K562 (cell line): ENCODE results near the gene PTPRB. TPM values are rescaled to one million over a fixed set of nuclear protein-coding genes. Genes with fewer than 3 reads are reported as not detected.

ENCODE experiments used
- ATAC-seq: fragments of 200-7000 bp; cut with Tn5 transposase; 3 replicates; pipeline ENCODE4 v1.9.1; 2020; ENCODE audit warnings: moderate library complexity
- BruUV-seq: library from RNA; stranded (reverse); fragments of 400-500 nt; replicated peaks from 2 replicates; lab custom pipeline; 2021; lab: Mats Ljungman, UMichigan
- CTCF ChIA-PET: fragments of 300-600 bp; formaldehyde crosslinking; extraction: SDS; loops from one replicate; lab custom pipeline; 2021; ENCODE audit warnings: low intra/inter-chr PET ratio; lab: Yijun Ruan, JAX
- POLR2A ChIA-PET: fragments of 300-600, 350-650 bp; sonication (Branson Sonifier 250); formaldehyde crosslinking; extraction: SDS; loops from one replicate; lab custom pipeline; 2021; ENCODE audit warnings: antibody characterized with exemption, inconsistent platforms; lab: Yijun Ruan, JAX
- DNase-seq, 4 experiments: peaks; one replicate each; pipeline versions ENCODE4 v3.0.0 to v3.0.0-alpha.2; 2011 to 2018; ENCODE audit warnings: low spot score in 3 of 4, mixed read lengths in 3 of 4; ENCODE audit errors: extremely low read depth in 1 of 4
- FAIRE-seq: peaks from 2 replicates; lab custom pipeline; 2011; peaks lifted over from hg19 to GRCh38; lab: Jason Lieb, UNC
- H2AFZ ChIP-seq: 2 replicates; pipeline ENCODE4 v1.6.0; 2011; ENCODE audit warnings: low read depth, low read length, control low read depth, inconsistent platforms
- H3K27ac ChIP-seq: fragments of 200-600 bp; 3 replicates; pipeline ENCODE4 v1.8.0; 2011; ENCODE audit warnings: low read depth, mild to moderate bottlenecking, control low read depth, inconsistent platforms, low read length, moderate library complexity, mixed read lengths; ENCODE audit errors: extremely low read depth
- H3K27me3 ChIP-seq, 2 experiments: fragments of 300-600 bp in 1 of 2; 2 replicates in 1 of 2; 3 replicates in 1 of 2; pipeline versions ENCODE4 v1.6.0 to v1.8.0; 2011; ENCODE audit warnings: inconsistent platforms in 2 of 2, low read length in 2 of 2, mild to moderate bottlenecking in 1 of 2, mixed read lengths in 1 of 2, moderate library complexity in 1 of 2; ENCODE audit not compliant: control insufficient read depth in 2 of 2, insufficient read depth in 2 of 2
- H3K36me3 ChIP-seq: fragments of 300-600 bp; 3 replicates; pipeline ENCODE4 v1.8.0; 2011; ENCODE audit warnings: mild to moderate bottlenecking, low read length, inconsistent platforms; ENCODE audit not compliant: control insufficient read depth, insufficient read depth
- H3K4me1 ChIP-seq, 2 experiments: fragments of 200-600 bp in 1 of 2; replicated peaks in 1 of 2; 2 replicates in 1 of 2; 3 replicates in 1 of 2; pipeline versions ENCODE4 v1.5.1 to v1.8.0; 2011; ENCODE audit warnings: inconsistent platforms in 2 of 2, low read length in 2 of 2, mild to moderate bottlenecking in 1 of 2, mixed read lengths in 1 of 2, moderate library complexity in 1 of 2; ENCODE audit not compliant: control insufficient read depth in 2 of 2, insufficient read depth in 2 of 2
- H3K4me2 ChIP-seq: 2 replicates; pipeline ENCODE4 v1.6.1; 2011; ENCODE audit warnings: low read length, control low read depth, inconsistent platforms, mixed read lengths; ENCODE audit not compliant: insufficient read depth
- H3K4me3 ChIP-seq: fragments of 200-600 bp; sonication (generic), shearing (Covaris generic); 2 replicates; pipeline ENCODE4 v1.5.1; 2016; ENCODE audit warnings: control low read depth, inconsistent platforms
- H3K79me2 ChIP-seq: fragments of 200-600 bp; 3 replicates; pipeline ENCODE4 v1.8.0; 2011; ENCODE audit warnings: low read length, inconsistent platforms; ENCODE audit not compliant: control insufficient read depth, insufficient read depth
- H3K9ac ChIP-seq, 2 experiments: 2 replicates each; pipeline versions ENCODE4 v1.6.0 to v1.6.1; 2011; ENCODE audit warnings: low read depth in 2 of 2, low read length in 2 of 2, control low read depth in 1 of 2, inconsistent platforms in 1 of 2, mild to moderate bottlenecking in 1 of 2, mixed read lengths in 1 of 2; ENCODE audit not compliant: insufficient read depth in 1 of 2
- H3K9me1 ChIP-seq: one replicate; pipeline ENCODE4 v1.6.0; 2011; ENCODE audit warnings: inconsistent platforms, mild to moderate bottlenecking, low read length, moderate library complexity; ENCODE audit not compliant: control insufficient read depth, insufficient read depth
- H3K9me3 ChIP-seq: replicated peaks from 2 replicates; pipeline ENCODE4 v1.5.1; 2011; ENCODE audit warnings: low read depth, low read length, inconsistent platforms; ENCODE audit not compliant: control insufficient read depth, insufficient read depth
- H4K20me1 ChIP-seq: replicated peaks from 2 replicates; pipeline ENCODE4 v1.6.1; 2011; ENCODE audit warnings: low read length, inconsistent platforms, mixed read lengths; ENCODE audit not compliant: control insufficient read depth, insufficient read depth
- ATF7 ChIP-seq: fragments of 450-650 bp; IDR thresholded peaks from 2 replicates; pipeline ENCODE4 v1.7.1; 2014; ENCODE audit warnings: mild to moderate bottlenecking, moderate library complexity
- BRD9 ChIP-seq: fragments of 450-650 bp; IDR thresholded peaks from 2 replicates; pipeline ENCODE4 v1.6.1; 2018; ENCODE audit warnings: low read depth; ENCODE audit not compliant: partially characterized antibody
- CXXC5 ChIP-seq: fragments of 250-450 bp; sonication (Bioruptor Pico); IDR thresholded peaks from 2 replicates; pipeline ENCODE4 v1.8.0; 2022; ENCODE audit warnings: inconsistent platforms, mild to moderate bottlenecking, moderate library complexity
- DPF2 ChIP-seq: fragments of 450-650 bp; IDR thresholded peaks from 2 replicates; pipeline ENCODE4 v1.6.1; 2016
- FOXJ2 ChIP-seq: fragments of 200-800 bp; sonication (Bioruptor generic); IDR thresholded peaks from 2 replicates; pipeline ENCODE4 v1.6.1; 2016; ENCODE audit warnings: missing genetic modification characterization, missing compliant biosample characterization
- JUN ChIP-seq, 2 experiments: sonication (generic) in 1 of 2; formaldehyde crosslinking in 1 of 2; IDR thresholded peaks; 2 replicates each; pipeline versions ENCODE4 v1.6.1 to v1.8.0; 2012 to 2022; ENCODE audit warnings: borderline replicate concordance in 2 of 2, mild to moderate bottlenecking in 2 of 2, improper control_type of control experiment in 1 of 2, low read depth in 1 of 2, low read length in 1 of 2, missing genetic modification reagents in 1 of 2
- JUND ChIP-seq, 2 experiments: IDR thresholded peaks; 2 replicates in 1 of 2; 3 replicates in 1 of 2; pipeline ENCODE4 v1.6.1; 2011; ENCODE audit warnings: borderline replicate concordance in 2 of 2, low read depth in 2 of 2, low read length in 2 of 2, improper control_type of control experiment in 1 of 2, missing biosample characterization in 1 of 2, missing genetic modification characterization in 1 of 2, missing genetic modification reagents in 1 of 2
- MAZ ChIP-seq, 2 experiments: fragments of 450-650 bp in 1 of 2; sonication (generic) in 1 of 2; formaldehyde crosslinking; IDR thresholded peaks in 1 of 2; conservative IDR thresholded peaks in 1 of 2; 2 replicates each; pipeline versions ENCODE4 v1.4.0 to v1.5.0; 2020; ENCODE audit warnings: mild to moderate bottlenecking in 1 of 2, missing genetic modification reagents in 1 of 2
- MEIS2 ChIP-seq: fragments of 450-650 bp; IDR thresholded peaks from 2 replicates; pipeline ENCODE4 v1.6.1; 2014; ENCODE audit warnings: mild to moderate bottlenecking; ENCODE audit not compliant: partially characterized antibody
- RBM15 ChIP-seq: fragments of 200-400 bp; formaldehyde crosslinking; IDR thresholded peaks from 2 replicates; pipeline ENCODE4 v1.6.1; 2018; ENCODE audit warnings: mild to moderate bottlenecking, low read length, moderate library complexity; ENCODE audit not compliant: insufficient read depth
- RCOR1 ChIP-seq, 2 experiments: IDR thresholded peaks; 2 replicates each; pipeline ENCODE4 v1.6.1; 2012; ENCODE audit warnings: low read depth in 2 of 2, low read length in 2 of 2, borderline replicate concordance in 1 of 2, improper control_type of control experiment in 1 of 2
- SRSF3 ChIP-seq: fragments of 200-400 bp; formaldehyde crosslinking; IDR thresholded peaks from 2 replicates; pipeline ENCODE4 v1.6.1; 2016; ENCODE audit warnings: mild to moderate bottlenecking, low read length, moderate library complexity; ENCODE audit not compliant: insufficient read depth
- ZNF121 ChIP-seq: sonication (generic); formaldehyde crosslinking; conservative IDR thresholded peaks from 2 replicates; pipeline ENCODE4 v1.8.0; 2022; ENCODE audit warnings: missing genetic modification reagents
- ZNF699 ChIP-seq: fragments of 250-450 bp; sonication (Bioruptor Pico); IDR thresholded peaks from 2 replicates; pipeline ENCODE4 v1.8.0; 2021; ENCODE audit warnings: mild to moderate bottlenecking, moderate library complexity; ENCODE audit not compliant: insufficient replicate concordance
- WGBS: fragments of 100-300 bp; shearing (Covaris generic); methylation state at CpG from one replicate; pipeline ENCODE4 v1.1.6; 2016; ENCODE audit warnings: low coverage, mixed read lengths; ENCODE audit not compliant: insufficient coverage; ENCODE audit errors: missing lambda C conversion rate; 5-methylcytosine and 5-hydroxymethylcytosine counted together
- in situ Hi-C: fragments of 300-500 bp; cut with MboI; formaldehyde crosslinking; loops from 4 replicates; pipeline ENCODE4 v1.15.0; 2018; ENCODE audit warnings: inconsistent platforms, mixed read lengths
- intact Hi-C: fragments of 100-400 bp; cut with micrococcal nuclease; formaldehyde crosslinking; loops from 2 replicates; pipeline ENCODE4 v1.14.2; 2022
- polyA plus RNA-seq, 8 experiments: library from polyadenylated mRNA; depleted of rRNA in 4 of 8; stranded (reverse) in 5 of 8; unstranded in 3 of 8; fragments of >200 nt; fragmentation: Nextera tagmentation in 2 of 8; fragmentation: Illumina TruSeq in 1 of 8; extraction: Ambion mirVana in 2 of 8; extraction: Trizol in 1 of 8; gene quantifications; 2 replicates each; pipeline versions ENCODE4 v1.2.1 to v1.2.3, GENCODE V29; 2011 to 2014; ENCODE audit warnings: inconsistent platforms in 1 of 8, missing spikeins in 1 of 8
- total RNA-seq, 7 experiments: library from RNA; depleted of rRNA in 6 of 7; stranded (reverse); fragments of >200 nt in 6 of 7; fragmentation: Illumina TruSeq in 2 of 7; extraction: Trizol in 2 of 7; gene quantifications; 2 replicates each; pipeline versions ENCODE4 v1.2.1 to v1.2.3, GENCODE V29; 2011 to 2021; ENCODE audit warnings: low replicate concordance in 1 of 7
- TF ChIP-seq, protein P1 (sequence below): fragments of 250-450 bp; sonication (Bioruptor Pico); IDR thresholded peaks from 2 replicates; pipeline ENCODE4 v1.4.0; 2020; ENCODE audit warnings: borderline replicate concordance
- TF ChIP-seq, protein P2 (sequence below): IDR thresholded peaks from 3 replicates; pipeline ENCODE4 v1.6.1; 2011; ENCODE audit warnings: borderline replicate concordance, mild to moderate bottlenecking; ENCODE audit not compliant: insufficient read length, insufficient read depth

The PTPRB gene
- total and polyA plus RNA-seq, 9 of the 15 experiments (the other 6 are each of a cell fraction or from before 2014, with no cell fraction given): 0.46 to 5.9 (median 3.1) TPM

- Histone ChIP-seq H4K20me1 (no peaks in the 10 kb centered on the region), H3K79me2 (peaks cover 7% of the 10 kb centered on the region), H3K4me1 (peaks cover 4 to 43% of the 10 kb centered on the region in 2 experiments), H3K36me3 (no peaks in the 10 kb centered on the region), H3K27ac (peak overlapping the region; percentile 81), H3K27me3 (no peaks in the 10 kb centered on the region), H3K9ac (peak overlapping the region in 1 of 2 experiments; percentile 17; a peak in 1 of 4 replicates), H2AFZ (peak overlapping the region; percentile 72), H3K9me1 (no peaks in the 10 kb centered on the region), H3K9me3 (no peaks in the 10 kb centered on the region), H3K4me2 (peak overlapping the region; percentile 32), H3K4me3 (no peak overlapping the region)
- FAIRE-seq: no peak
- ATAC-seq: no peak
- DNase-seq: no peak
- CTCF ChIA-PET: no interaction called here
- POLR2A ChIA-PET: interaction anchor here (0.6 to 0.7 kb wide), 4 partner anchors 16 to 213 kb away, joined by 3 read pairs; no protein-coding TSS in a partner anchor
- intact Hi-C loops: loop anchor here (1.0 to 5.0 kb wide), 2 partner anchors 48 to 54 kb away; no protein-coding TSS in a partner anchor
- WGBS: 22% methylated on average over 8 of the region's 8 CpGs
- BruUV-seq: no TSS peak
- in situ Hi-C loops: no loop called here
- TF ChIP-seq JUND (IDR thresholded peaks at IDR 0.05; ENCODE audit: borderline replicate concordance, low read depth, low read length) (no peak; the same call in 1 of the 2 replicates), JUND (tag; IDR thresholded peaks at IDR 0.05; ENCODE audit: borderline replicate concordance, low read depth, low read length) (peak; percentile 57; the same call in 2 of the 3 replicates), CXXC5 (CRISPR knock-in tag) (0 out of 2 replicates have a peak, but pooled peaks have one; percentile 7), ZNF121 (CRISPR knock-in tag) (no peak), JUN (IDR thresholded peaks at IDR 0.05; ENCODE audit: borderline replicate concordance, low read depth, low read length) (peak; percentile 49; the same call in 1 of the 2 replicates), JUN (CRISPR knock-in tag; IDR thresholded peaks at IDR 0.05; ENCODE audit: borderline replicate concordance) (no peak), SRSF3 (no peak), ATF7 (peak; percentile 47; the same call in 1 of the 2 replicates), RBM15 (no peak), RCOR1 (IDR thresholded peaks at IDR 0.05; ENCODE audit: borderline replicate concordance in 1 of 2, low read depth in 2 of 2, low read length in 2 of 2) (0 out of 4 replicates have a peak, but pooled peaks of 1 of the 2 experiments have one; percentile 29), MEIS2 (peak; percentile 34), DPF2 (peak; percentile 9; the same call in 1 of the 2 replicates), BRD9 (peak; percentile 46), ZNF699 (no peak), MAZ (CRISPR knock-in tag; conservative IDR thresholded peaks at IDR 0.05 in 1 of 2, IDR thresholded peaks at IDR 0.05 in 1 of 2) (0 out of 4 replicates have a peak, but pooled peaks of 1 of the 2 experiments have one; percentile 9), FOXJ2 (tag) (0 out of 2 replicates have a peak, but pooled peaks have one; percentile 6)
- TF ChIP-seq, protein P1, sequence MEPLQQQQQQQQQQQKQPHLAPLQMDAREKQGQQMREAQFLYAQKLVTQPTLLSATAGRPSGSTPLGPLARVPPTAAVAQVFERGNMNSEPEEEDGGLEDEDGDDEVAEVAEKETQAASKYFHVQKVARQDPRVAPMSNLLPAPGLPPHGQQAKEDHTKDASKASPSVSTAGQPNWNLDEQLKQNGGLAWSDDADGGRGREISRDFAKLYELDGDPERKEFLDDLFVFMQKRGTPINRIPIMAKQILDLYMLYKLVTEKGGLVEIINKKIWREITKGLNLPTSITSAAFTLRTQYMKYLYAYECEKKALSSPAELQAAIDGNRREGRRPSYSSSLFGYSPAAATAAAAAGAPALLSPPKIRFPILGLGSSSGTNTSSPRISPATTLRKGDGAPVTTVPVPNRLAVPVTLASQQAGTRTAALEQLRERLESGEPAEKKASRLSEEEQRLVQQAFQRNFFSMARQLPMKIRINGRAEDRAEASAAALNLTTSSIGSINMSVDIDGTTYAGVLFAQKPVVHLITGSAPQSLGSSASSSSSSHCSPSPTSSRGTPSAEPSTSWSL (CRISPR knock-in tag): no peak
- TF ChIP-seq, protein P2, sequence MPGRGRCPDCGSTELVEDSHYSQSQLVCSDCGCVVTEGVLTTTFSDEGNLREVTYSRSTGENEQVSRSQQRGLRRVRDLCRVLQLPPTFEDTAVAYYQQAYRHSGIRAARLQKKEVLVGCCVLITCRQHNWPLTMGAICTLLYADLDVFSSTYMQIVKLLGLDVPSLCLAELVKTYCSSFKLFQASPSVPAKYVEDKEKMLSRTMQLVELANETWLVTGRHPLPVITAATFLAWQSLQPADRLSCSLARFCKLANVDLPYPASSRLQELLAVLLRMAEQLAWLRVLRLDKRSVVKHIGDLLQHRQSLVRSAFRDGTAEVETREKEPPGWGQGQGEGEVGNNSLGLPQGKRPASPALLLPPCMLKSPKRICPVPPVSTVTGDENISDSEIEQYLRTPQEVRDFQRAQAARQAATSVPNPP: no peak
Observed at GRCh38 chr12:70661466-70662161, 24.4 kb upstream of the PTPRB start.
